GM23338 (cell line): Measurements from ENCODE around the gene GLB1L3. TPM values are rescaled to one million over a fixed set of nuclear protein-coding genes. Genes with fewer than 3 reads are reported as not detected.

Experiments used
- ATAC-seq: fragments of 200-7000 bp; cut with Tn5 transposase; 3 replicates; pipeline ENCODE4 v1.9.1; 2020
- DNase-seq: peaks from one replicate; pipeline ENCODE4 v3.0.0-alpha.2; 2015; ENCODE audit warnings: low spot score
- H2AFZ ChIP-seq: fragments of 200-600 bp; sonication (generic); 2 replicates; pipeline ENCODE4 v1.8.0; 2016; ENCODE audit warnings: antibody characterized with exemption, mild to moderate bottlenecking, moderate library complexity
- H3F3A ChIP-seq: fragments of 200-600 bp; sonication (generic); replicated peaks from 2 replicates; pipeline ENCODE4 v1.8.0; 2017; ENCODE audit warnings: antibody characterized with exemption, mixed run types, low read depth
- H3K27ac ChIP-seq: fragments of 200-600 bp; sonication (generic); 2 replicates; pipeline ENCODE4 v1.6.1; 2016; ENCODE audit warnings: low read depth
- H3K27me3 ChIP-seq: fragments of 200-600 bp; sonication (generic); 2 replicates; pipeline ENCODE4 v1.8.0; 2016; ENCODE audit warnings: mild to moderate bottlenecking, mixed run types, moderate library complexity; ENCODE audit not compliant: insufficient read depth
- H3K36me3 ChIP-seq: fragments of 200-600 bp; sonication (generic); 2 replicates; pipeline ENCODE4 v1.8.0; 2016; ENCODE audit warnings: mild to moderate bottlenecking; ENCODE audit not compliant: insufficient read depth
- H3K4me1 ChIP-seq: fragments of 200-600 bp; sonication (generic); 2 replicates; pipeline ENCODE4 v1.8.0; 2016; ENCODE audit warnings: mild to moderate bottlenecking, moderate library complexity; ENCODE audit not compliant: insufficient read depth
- H3K4me2 ChIP-seq: fragments of 200-600 bp; sonication (generic); 2 replicates; pipeline ENCODE4 v1.7.1; 2017; ENCODE audit warnings: mixed run types
- H3K4me3 ChIP-seq: fragments of 200-600 bp; sonication (generic); 2 replicates; pipeline ENCODE4 v1.6.1; 2016; ENCODE audit warnings: mixed run types
- H3K79me2 ChIP-seq: fragments of 200-600 bp; sonication (generic); replicated peaks from 2 replicates; pipeline ENCODE4 v1.8.0; 2017; ENCODE audit warnings: mild to moderate bottlenecking; ENCODE audit not compliant: insufficient read depth
- H3K9me2 ChIP-seq: fragments of 200-600 bp; sonication (generic); 2 replicates; pipeline ENCODE4 v1.8.0; 2017; ENCODE audit not compliant: insufficient read depth
- H4K20me1 ChIP-seq: fragments of 200-600 bp; sonication (generic); replicated peaks from 2 replicates; pipeline ENCODE4 v1.8.0; 2017; ENCODE audit warnings: mild to moderate bottlenecking; ENCODE audit not compliant: insufficient read depth
- H3K27ac Mint-ChIP-seq: 2 replicates; pipeline ENCODE4 v1.8.0; 2020; ENCODE audit warnings: inconsistent platforms, mild to moderate bottlenecking, moderate library complexity, mixed read lengths
- H3K27me3 Mint-ChIP-seq: 3 replicates; pipeline ENCODE4 v1.8.0; 2022; ENCODE audit warnings: low read depth, mild to moderate bottlenecking, moderate library complexity, mixed read lengths, inconsistent platforms; ENCODE audit not compliant: insufficient read depth, poor library complexity
- H3K36me3 Mint-ChIP-seq: 3 replicates; pipeline ENCODE4 v1.8.0; 2021; ENCODE audit warnings: low read depth, mild to moderate bottlenecking, inconsistent platforms, moderate library complexity, mixed read lengths
- H3K4me1 Mint-ChIP-seq: 3 replicates; pipeline ENCODE4 v1.8.0; 2020; ENCODE audit warnings: mild to moderate bottlenecking, inconsistent platforms, mixed read lengths
- H3K4me3 Mint-ChIP-seq: 3 replicates; pipeline ENCODE4 v1.8.0; 2021; ENCODE audit warnings: moderate library complexity, mild to moderate bottlenecking, inconsistent platforms, mixed read lengths
- H3K9me3 Mint-ChIP-seq: 3 replicates; pipeline ENCODE4 v1.8.0; 2020; ENCODE audit warnings: moderate library complexity, mild to moderate bottlenecking, inconsistent platforms, mixed read lengths
- CREB1 ChIP-seq: fragments of 250-450 bp; sonication (Bioruptor Pico); IDR thresholded peaks from 2 replicates; pipeline ENCODE4 v1.5.0; 2020; ENCODE audit warnings: low read depth, mild to moderate bottlenecking, moderate library complexity
- EZH2 ChIP-seq: fragments of 200-600 bp; sonication (generic); IDR thresholded peaks from one replicate; pipeline ENCODE4 v1.8.0; 2017; ENCODE audit warnings: antibody characterized with exemption, mild to moderate bottlenecking, low read depth; ENCODE audit not compliant: unreplicated experiment
- EZH2phosphoT487 ChIP-seq: fragments of 200-600 bp; sonication (generic); IDR thresholded peaks from one replicate; pipeline ENCODE4 v1.8.1; 2018; ENCODE audit warnings: antibody characterized with exemption; ENCODE audit not compliant: unreplicated experiment
- JUNB ChIP-seq: IDR thresholded peaks from one replicate; pipeline ENCODE4 v1.6.1; 2016; ENCODE audit warnings: antibody characterized with exemption; ENCODE audit not compliant: unreplicated experiment
- NANOG ChIP-seq: IDR thresholded peaks from 2 replicates; pipeline ENCODE4 v1.6.1; 2016; ENCODE audit warnings: antibody characterized with exemption, borderline replicate concordance
- POLR2AphosphoS5 ChIP-seq: IDR thresholded peaks from 2 replicates; pipeline ENCODE4 v1.6.1; 2016; ENCODE audit warnings: antibody characterized with exemption, low read depth
- STAT1 ChIP-seq: IDR thresholded peaks from one replicate; pipeline ENCODE4 v1.6.1; 2016; ENCODE audit warnings: antibody characterized with exemption; ENCODE audit not compliant: unreplicated experiment
- ZNF114 ChIP-seq: fragments of 250-450 bp; sonication (Bioruptor Pico); IDR thresholded peaks from 2 replicates; pipeline ENCODE4 v1.5.0; 2020; ENCODE audit warnings: mild to moderate bottlenecking, moderate library complexity
- ZNF331 ChIP-seq: fragments of 250-450 bp; sonication (Bioruptor Pico); IDR thresholded peaks from 2 replicates; pipeline ENCODE4 v1.5.0; 2020; ENCODE audit warnings: low read depth, mild to moderate bottlenecking, moderate library complexity
- polyA plus RNA-seq: library from polyadenylated mRNA; unstranded; fragments of >200 nt; fragmentation: Nextera tagmentation; extraction: Ambion mirVana; gene quantifications from 2 replicates; pipeline ENCODE4 v1.2.1, GENCODE V29; 2016
- total RNA-seq: library from RNA; depleted of rRNA; stranded (reverse); fragments of >200 nt; shearing (Covaris generic); gene quantifications from 2 replicates; pipeline ENCODE4 v1.2.3, GENCODE V29; 2014
- TF ChIP-seq, protein P1 (sequence below), 2 experiments: fragments of 200-600 bp in 1 of 2; sonication (generic) in 1 of 2; conservative IDR thresholded peaks; 2 replicates each; pipeline versions ENCODE4 v1.5.1 to v1.6.1; 2016 to 2017; ENCODE audit warnings: antibody characterized with exemption in 2 of 2, low read depth in 2 of 2, mild to moderate bottlenecking in 2 of 2, moderate library complexity in 1 of 2
- TF ChIP-seq, protein P2 (sequence below): IDR thresholded peaks from one replicate; pipeline ENCODE4 v1.6.1; 2018; ENCODE audit warnings: antibody characterized with exemption; ENCODE audit not compliant: unreplicated experiment
- TF ChIP-seq, protein P3 (sequence below): fragments of 250-450 bp; sonication (Bioruptor Pico); IDR thresholded peaks from 2 replicates; pipeline ENCODE4 v1.5.0; 2020; ENCODE audit warnings: mild to moderate bottlenecking, moderate library complexity
- TF ChIP-seq, protein P4 (sequence below): IDR thresholded peaks from 2 replicates; pipeline ENCODE4 v1.6.1; 2016; ENCODE audit warnings: antibody characterized with exemption

GLB1L3 gene
- total and polyA plus RNA-seq, 2 experiments from 2014 or later, result 28.8 to 33.1 TPM

GRCh38 chr11:134355136-134355535 is 79.0 kb downstream of the GLB1L3 start:
- DNase-seq, result no peak
- Mint-ChIP-seq H3K27ac (no peak overlapping the region), H3K4me1 (peaks cover 10% of the 10 kb centered on the region), H3K27me3 (peaks cover 14% of the 10 kb centered on the region), H3K36me3 (no peaks in the 10 kb centered on the region; the same call in 1 of the 3 replicates), H3K9me3 (peaks cover 4% of the 10 kb centered on the region; the same call in 1 of the 3 replicates), H3K4me3 (no peak overlapping the region)
- no peaks in the 10 kb centered on the region for H4K20me1 ChIP-seq
- H3K79me2 ChIP-seq, result no peaks in the 10 kb centered on the region
- H3K27ac ChIP-seq, result no peak overlapping the region
- peaks cover 3% of the 10 kb centered on the region; the same call in 1 of the 2 replicates for H3K4me1 ChIP-seq
- no peak overlapping the region for H3K4me2 ChIP-seq
- no peaks in the 10 kb centered on the region for H3K9me2 ChIP-seq
- no peaks in the 10 kb centered on the region for H3F3A ChIP-seq
- H3K4me3 ChIP-seq, result no peak overlapping the region
- H3K36me3 ChIP-seq, result no peaks in the 10 kb centered on the region
- H2AFZ ChIP-seq, result no peak overlapping the region
- TF ChIP-seq ZNF114 (CRISPR knock-in tag), result no peak
- TF ChIP-seq, protein P1, sequence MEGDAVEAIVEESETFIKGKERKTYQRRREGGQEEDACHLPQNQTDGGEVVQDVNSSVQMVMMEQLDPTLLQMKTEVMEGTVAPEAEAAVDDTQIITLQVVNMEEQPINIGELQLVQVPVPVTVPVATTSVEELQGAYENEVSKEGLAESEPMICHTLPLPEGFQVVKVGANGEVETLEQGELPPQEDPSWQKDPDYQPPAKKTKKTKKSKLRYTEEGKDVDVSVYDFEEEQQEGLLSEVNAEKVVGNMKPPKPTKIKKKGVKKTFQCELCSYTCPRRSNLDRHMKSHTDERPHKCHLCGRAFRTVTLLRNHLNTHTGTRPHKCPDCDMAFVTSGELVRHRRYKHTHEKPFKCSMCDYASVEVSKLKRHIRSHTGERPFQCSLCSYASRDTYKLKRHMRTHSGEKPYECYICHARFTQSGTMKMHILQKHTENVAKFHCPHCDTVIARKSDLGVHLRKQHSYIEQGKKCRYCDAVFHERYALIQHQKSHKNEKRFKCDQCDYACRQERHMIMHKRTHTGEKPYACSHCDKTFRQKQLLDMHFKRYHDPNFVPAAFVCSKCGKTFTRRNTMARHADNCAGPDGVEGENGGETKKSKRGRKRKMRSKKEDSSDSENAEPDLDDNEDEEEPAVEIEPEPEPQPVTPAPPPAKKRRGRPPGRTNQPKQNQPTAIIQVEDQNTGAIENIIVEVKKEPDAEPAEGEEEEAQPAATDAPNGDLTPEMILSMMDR (conservative IDR thresholded peaks at IDR 0.05; ENCODE audit: low read depth in 2 of 2), result no peak
- no peak for TF ChIP-seq EZH2phosphoT487
- no peak for TF ChIP-seq ZNF331
- TF ChIP-seq, protein P2, sequence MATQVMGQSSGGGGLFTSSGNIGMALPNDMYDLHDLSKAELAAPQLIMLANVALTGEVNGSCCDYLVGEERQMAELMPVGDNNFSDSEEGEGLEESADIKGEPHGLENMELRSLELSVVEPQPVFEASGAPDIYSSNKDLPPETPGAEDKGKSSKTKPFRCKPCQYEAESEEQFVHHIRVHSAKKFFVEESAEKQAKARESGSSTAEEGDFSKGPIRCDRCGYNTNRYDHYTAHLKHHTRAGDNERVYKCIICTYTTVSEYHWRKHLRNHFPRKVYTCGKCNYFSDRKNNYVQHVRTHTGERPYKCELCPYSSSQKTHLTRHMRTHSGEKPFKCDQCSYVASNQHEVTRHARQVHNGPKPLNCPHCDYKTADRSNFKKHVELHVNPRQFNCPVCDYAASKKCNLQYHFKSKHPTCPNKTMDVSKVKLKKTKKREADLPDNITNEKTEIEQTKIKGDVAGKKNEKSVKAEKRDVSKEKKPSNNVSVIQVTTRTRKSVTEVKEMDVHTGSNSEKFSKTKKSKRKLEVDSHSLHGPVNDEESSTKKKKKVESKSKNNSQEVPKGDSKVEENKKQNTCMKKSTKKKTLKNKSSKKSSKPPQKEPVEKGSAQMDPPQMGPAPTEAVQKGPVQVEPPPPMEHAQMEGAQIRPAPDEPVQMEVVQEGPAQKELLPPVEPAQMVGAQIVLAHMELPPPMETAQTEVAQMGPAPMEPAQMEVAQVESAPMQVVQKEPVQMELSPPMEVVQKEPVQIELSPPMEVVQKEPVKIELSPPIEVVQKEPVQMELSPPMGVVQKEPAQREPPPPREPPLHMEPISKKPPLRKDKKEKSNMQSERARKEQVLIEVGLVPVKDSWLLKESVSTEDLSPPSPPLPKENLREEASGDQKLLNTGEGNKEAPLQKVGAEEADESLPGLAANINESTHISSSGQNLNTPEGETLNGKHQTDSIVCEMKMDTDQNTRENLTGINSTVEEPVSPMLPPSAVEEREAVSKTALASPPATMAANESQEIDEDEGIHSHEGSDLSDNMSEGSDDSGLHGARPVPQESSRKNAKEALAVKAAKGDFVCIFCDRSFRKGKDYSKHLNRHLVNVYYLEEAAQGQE, result no peak
- TF ChIP-seq, protein P3, sequence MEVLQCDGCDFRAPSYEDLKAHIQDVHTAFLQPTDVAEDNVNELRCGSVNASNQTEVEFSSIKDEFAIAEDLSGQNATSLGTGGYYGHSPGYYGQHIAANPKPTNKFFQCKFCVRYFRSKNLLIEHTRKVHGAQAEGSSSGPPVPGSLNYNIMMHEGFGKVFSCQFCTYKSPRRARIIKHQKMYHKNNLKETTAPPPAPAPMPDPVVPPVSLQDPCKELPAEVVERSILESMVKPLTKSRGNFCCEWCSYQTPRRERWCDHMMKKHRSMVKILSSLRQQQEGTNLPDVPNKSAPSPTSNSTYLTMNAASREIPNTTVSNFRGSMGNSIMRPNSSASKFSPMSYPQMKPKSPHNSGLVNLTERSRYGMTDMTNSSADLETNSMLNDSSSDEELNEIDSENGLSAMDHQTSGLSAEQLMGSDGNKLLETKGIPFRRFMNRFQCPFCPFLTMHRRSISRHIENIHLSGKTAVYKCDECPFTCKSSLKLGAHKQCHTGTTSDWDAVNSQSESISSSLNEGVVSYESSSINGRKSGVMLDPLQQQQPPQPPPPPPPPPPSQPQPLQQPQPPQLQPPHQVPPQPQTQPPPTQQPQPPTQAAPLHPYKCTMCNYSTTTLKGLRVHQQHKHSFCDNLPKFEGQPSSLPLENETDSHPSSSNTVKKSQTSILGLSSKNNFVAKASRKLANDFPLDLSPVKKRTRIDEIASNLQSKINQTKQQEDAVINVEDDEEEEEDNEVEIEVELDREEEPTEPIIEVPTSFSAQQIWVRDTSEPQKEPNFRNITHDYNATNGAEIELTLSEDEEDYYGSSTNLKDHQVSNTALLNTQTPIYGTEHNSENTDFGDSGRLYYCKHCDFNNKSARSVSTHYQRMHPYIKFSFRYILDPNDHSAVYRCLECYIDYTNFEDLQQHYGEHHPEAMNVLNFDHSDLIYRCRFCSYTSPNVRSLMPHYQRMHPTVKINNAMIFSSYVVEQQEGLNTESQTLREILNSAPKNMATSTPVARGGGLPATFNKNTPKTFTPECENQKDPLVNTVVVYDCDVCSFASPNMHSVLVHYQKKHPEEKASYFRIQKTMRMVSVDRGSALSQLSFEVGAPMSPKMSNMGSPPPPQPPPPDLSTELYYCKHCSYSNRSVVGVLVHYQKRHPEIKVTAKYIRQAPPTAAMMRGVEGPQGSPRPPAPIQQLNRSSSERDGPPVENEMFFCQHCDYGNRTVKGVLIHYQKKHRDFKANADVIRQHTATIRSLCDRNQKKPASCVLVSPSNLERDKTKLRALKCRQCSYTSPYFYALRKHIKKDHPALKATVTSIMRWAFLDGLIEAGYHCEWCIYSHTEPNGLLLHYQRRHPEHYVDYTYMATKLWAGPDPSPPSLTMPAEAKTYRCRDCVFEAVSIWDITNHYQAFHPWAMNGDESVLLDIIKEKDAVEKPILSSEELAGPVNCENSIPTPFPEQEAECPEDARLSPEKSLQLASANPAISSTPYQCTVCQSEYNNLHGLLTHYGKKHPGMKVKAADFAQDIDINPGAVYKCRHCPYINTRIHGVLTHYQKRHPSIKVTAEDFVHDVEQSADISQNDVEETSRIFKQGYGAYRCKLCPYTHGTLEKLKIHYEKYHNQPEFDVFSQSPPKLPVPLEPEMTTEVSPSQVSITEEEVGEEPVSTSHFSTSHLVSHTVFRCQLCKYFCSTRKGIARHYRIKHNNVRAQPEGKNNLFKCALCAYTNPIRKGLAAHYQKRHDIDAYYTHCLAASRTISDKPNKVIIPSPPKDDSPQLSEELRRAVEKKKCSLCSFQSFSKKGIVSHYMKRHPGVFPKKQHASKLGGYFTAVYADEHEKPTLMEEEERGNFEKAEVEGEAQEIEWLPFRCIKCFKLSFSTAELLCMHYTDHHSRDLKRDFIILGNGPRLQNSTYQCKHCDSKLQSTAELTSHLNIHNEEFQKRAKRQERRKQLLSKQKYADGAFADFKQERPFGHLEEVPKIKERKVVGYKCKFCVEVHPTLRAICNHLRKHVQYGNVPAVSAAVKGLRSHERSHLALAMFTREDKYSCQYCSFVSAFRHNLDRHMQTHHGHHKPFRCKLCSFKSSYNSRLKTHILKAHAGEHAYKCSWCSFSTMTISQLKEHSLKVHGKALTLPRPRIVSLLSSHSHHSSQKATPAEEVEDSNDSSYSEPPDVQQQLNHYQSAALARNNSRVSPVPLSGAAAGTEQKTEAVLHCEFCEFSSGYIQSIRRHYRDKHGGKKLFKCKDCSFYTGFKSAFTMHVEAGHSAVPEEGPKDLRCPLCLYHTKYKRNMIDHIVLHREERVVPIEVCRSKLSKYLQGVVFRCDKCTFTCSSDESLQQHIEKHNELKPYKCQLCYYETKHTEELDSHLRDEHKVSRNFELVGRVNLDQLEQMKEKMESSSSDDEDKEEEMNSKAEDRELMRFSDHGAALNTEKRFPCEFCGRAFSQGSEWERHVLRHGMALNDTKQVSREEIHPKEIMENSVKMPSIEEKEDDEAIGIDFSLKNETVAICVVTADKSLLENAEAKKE (CRISPR knock-in tag), result no peak
- TF ChIP-seq, protein P4, sequence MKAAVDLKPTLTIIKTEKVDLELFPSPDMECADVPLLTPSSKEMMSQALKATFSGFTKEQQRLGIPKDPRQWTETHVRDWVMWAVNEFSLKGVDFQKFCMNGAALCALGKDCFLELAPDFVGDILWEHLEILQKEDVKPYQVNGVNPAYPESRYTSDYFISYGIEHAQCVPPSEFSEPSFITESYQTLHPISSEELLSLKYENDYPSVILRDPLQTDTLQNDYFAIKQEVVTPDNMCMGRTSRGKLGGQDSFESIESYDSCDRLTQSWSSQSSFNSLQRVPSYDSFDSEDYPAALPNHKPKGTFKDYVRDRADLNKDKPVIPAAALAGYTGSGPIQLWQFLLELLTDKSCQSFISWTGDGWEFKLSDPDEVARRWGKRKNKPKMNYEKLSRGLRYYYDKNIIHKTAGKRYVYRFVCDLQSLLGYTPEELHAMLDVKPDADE, result no peak
- TF ChIP-seq POLR2AphosphoS5, result no peak
- no peak for TF ChIP-seq STAT1
- TF ChIP-seq EZH2, result no peak
- no peak for TF ChIP-seq CREB1 (CRISPR knock-in tag)
- TF ChIP-seq NANOG, result no peak
- no peak for TF ChIP-seq JUNB
- no peak for ATAC-seq
- 0 out of 2 replicates have a peak, but pooled peaks cover 3% of the 10 kb centered on the region for H3K27me3 ChIP-seq
